ENCODE results near the gene SEC14L1. TPM values are rescaled to one million over a fixed set of nuclear protein-coding genes. Genes with fewer than 3 reads are reported as not detected.

Gene SEC14L1
- polyA plus RNA-seq, 2 of the 4 experiments (the other 2 are of a cell fraction), result 27.5 to 40.4 TPM

DNA sequence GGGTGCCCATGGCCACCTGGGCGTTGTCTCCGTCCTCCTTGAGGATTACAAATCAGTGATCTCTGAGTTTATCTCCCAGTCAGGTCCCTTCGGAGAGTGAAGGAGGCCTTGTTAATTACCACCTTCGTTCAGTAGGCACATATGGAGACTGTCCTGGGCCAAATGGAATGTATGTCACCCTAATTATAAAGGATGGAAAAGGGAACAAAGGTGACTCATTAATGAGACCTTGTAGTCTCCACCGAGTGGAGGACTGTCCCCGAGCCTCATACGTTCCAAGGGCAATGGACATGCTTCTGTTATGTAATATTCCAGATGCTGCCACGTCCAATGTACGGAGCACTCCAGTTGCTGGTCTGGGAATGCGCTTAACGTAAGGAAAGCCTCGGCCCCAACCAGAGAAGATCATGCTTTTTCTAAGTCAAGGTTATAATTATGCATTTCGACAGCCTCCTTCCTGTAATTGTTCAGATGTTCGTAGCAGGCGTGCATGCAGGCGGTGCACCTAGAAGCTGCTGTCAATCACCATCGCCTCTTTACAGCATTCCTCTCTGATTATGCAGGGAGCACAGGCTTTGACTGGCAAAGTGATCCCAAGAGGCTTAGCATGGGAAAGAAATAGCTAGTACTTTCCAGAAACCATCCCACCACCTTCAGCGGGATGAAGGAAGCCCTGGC lies 22.4 kb upstream of the SEC14L1 start:
- 0 out of 6 replicates have a peak overlapping the region, but pooled peaks of 1 of the 2 experiments have one; percentile 14 for H3K27ac ChIP-seq
- ChIA-PET POLR2A (interaction anchor here (0.5 kb wide), 1 partner anchor 303 kb away, joined by 3 read pairs; no protein-coding TSS in a partner anchor), CTCF (interaction anchor here (1.0 to 11.6 kb wide), 7 partner anchors 12 to 96 kb away, joined by 3 to 121 read pairs (median 7); no protein-coding TSS in a partner anchor)
- FAIRE-seq (no peak), DNase-seq (ENCODE audit: low read depth in 1 of 2, low spot score in 1 of 2) (no peak), ATAC-seq (no peak)
- H3K9me3 ChIP-seq, result no peaks in the 10 kb centered on the region
- no peak overlapping the region for H3K4me2 ChIP-seq
- 84% methylated on average over 18 of the region's 18 CpGs for WGBS (ENCODE audit: missing lambda C conversion rate)
- H3K4me3 ChIP-seq, result no peak overlapping the region
- TF ChIP-seq PHF8 (IDR thresholded peaks at IDR 0.05; ENCODE audit: borderline replicate concordance, low read depth) (no peak), SMC3 (IDR thresholded peaks at IDR 0.05) (no peak), FOSB (CRISPR knock-in tag; IDR thresholded peaks at IDR 0.05) (no peak), RNF2 (IDR thresholded peaks at IDR 0.05; ENCODE audit: borderline replicate concordance, low read depth) (no peak)
- H3K4me1 ChIP-seq, result peaks cover 25% of the 10 kb centered on the region

DNA sequence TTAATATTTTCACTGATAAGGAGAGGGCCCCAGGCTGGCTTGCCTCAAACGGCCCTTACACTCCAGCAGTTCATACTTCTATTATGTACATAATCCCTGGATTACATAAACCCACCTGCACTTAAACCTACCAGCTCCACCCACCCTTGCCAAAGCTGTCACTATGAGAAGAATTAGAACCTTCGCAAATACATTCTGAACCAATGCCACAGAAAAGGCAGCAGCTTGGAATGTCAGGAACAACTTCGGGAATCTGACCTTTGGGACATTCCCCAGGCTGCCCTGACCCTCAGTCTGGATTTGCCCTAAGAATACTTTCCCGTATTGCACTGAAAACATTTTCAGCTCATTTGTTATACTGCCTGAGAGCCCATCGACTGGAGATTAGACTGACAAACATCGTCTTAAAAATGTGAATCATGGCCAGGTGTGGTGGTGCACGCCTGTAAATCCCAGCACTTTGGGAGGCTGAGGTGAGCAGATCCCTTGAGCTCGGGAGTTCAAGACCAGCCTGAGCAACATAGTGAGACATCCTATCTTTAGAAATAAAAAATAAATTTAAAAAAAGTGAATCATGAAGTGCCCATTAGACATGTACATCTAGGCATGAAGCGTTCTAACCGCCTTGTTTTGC lies 21.0 kb upstream of the SEC14L1 start:
- 75% methylated on average over 10 of the region's 10 CpGs for WGBS (ENCODE audit: missing lambda C conversion rate)
- Histone ChIP-seq H3K27ac (peak overlapping the region; percentile 1 to 6; a peak in 3 of 6 replicates), H3K4me1 (peaks cover 39% of the 10 kb centered on the region), H3K9me3 (no peaks in the 10 kb centered on the region), H3K4me2 (no peak overlapping the region), H3K4me3 (no peak overlapping the region)
- POLR2A ChIA-PET, result interaction anchor here (1.1 to 3.1 kb wide), 2 partner anchors 20 to 21 kb away, joined by 3 to 20 read pairs; partner anchors contain the start of gene SEC14L1
- TF ChIP-seq HEYL (CRISPR knock-in tag; IDR thresholded peaks at IDR 0.05) (no peak), PBX3 (IDR thresholded peaks at IDR 0.05) (no peak), EP300 (IDR thresholded peaks at IDR 0.05) (no peak), HES2 (IDR thresholded peaks at IDR 0.05) (no peak), CHD2 (IDR thresholded peaks at IDR 0.05; ENCODE audit: low read length, partially characterized antibody) (no peak), RARB (CRISPR knock-in tag; IDR thresholded peaks at IDR 0.05) (no peak), RAD21 (conservative IDR thresholded peaks at IDR 0.05 in 1 of 2, IDR thresholded peaks at IDR 0.05 in 1 of 2) (no peak), E2F6 (IDR thresholded peaks at IDR 0.05; ENCODE audit: borderline replicate concordance, low read depth) (no peak), ESRRA (IDR thresholded peaks at IDR 0.05; ENCODE audit: borderline replicate concordance, low read length) (no peak), EHF (CRISPR knock-in tag; IDR thresholded peaks at IDR 0.05) (no peak), BHLHE40 (IDR thresholded peaks at IDR 0.05; ENCODE audit: low read depth, low read length) (no peak), REST (IDR thresholded peaks at IDR 0.05) (no peak), USF2 (IDR thresholded peaks at IDR 0.05) (no peak), CEBPB (IDR thresholded peaks at IDR 0.05) (no peak), JUNB (IDR thresholded peaks at IDR 0.05) (no peak), JUN (IDR thresholded peaks at IDR 0.05) (no peak), CBX8 (IDR thresholded peaks at IDR 0.05) (no peak), SREBF2 (IDR thresholded peaks at IDR 0.05) (no peak)
- TF ChIP-seq, protein P1, sequence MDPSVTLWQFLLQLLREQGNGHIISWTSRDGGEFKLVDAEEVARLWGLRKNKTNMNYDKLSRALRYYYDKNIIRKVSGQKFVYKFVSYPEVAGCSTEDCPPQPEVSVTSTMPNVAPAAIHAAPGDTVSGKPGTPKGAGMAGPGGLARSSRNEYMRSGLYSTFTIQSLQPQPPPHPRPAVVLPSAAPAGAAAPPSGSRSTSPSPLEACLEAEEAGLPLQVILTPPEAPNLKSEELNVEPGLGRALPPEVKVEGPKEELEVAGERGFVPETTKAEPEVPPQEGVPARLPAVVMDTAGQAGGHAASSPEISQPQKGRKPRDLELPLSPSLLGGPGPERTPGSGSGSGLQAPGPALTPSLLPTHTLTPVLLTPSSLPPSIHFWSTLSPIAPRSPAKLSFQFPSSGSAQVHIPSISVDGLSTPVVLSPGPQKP (IDR thresholded peaks at IDR 0.05; ENCODE audit: low read depth, low read length), result no peak
- no peak for FAIRE-seq
- CTCF ChIA-PET, result interaction anchor here (0.5 to 11.6 kb wide), 6 partner anchors 16 to 130 kb away, joined by 3 to 121 read pairs (median 6); no protein-coding TSS in a partner anchor
- no peak for ATAC-seq
- DNase-seq (ENCODE audit: low read depth in 1 of 2, low spot score in 1 of 2), result no peak

Measured in A549 (cell line).